H1 (cell line): ENCODE data around the gene NOL3. TPM values are rescaled to one million over a fixed set of nuclear protein-coding genes. Genes with fewer than 3 reads are reported as not detected.

Experiments used
- ATF2 ChIP-seq: IDR thresholded peaks from 2 replicates; pipeline ENCODE4 v1.6.1; 2012; ENCODE audit warnings: low read length, inconsistent platforms
- BRCA1 ChIP-seq: IDR thresholded peaks from 2 replicates; pipeline ENCODE4 v1.6.1; 2012; ENCODE audit warnings: low read depth, low read length, improper control_type of control experiment
- CREB1 ChIP-seq: IDR thresholded peaks from 2 replicates; pipeline ENCODE4 v1.6.1; 2012; ENCODE audit warnings: inconsistent platforms
- KDM1A ChIP-seq: fragments of 200-600, 300-600 bp; sonication (generic); IDR thresholded peaks from 2 replicates; pipeline ENCODE4 v1.7.1; 2016; ENCODE audit warnings: mild to moderate bottlenecking, low read length, borderline replicate concordance
- MAFK ChIP-seq: IDR thresholded peaks from 2 replicates; pipeline ENCODE4 v1.6.1; 2012; ENCODE audit warnings: low read depth, mild to moderate bottlenecking, improper control_type of control experiment, low read length
- SIX5 ChIP-seq: IDR thresholded peaks from 2 replicates; pipeline ENCODE4 v1.6.1; 2011; ENCODE audit warnings: mild to moderate bottlenecking, low read depth, low read length
- polyA plus RNA-seq, 7 experiments: library from polyadenylated mRNA; depleted of rRNA in 3 of 7; stranded (reverse) in 5 of 7; unstranded in 2 of 7; fragments of >200 nt in 5 of 7; fragments of 200-250 nt in 2 of 7; gene quantifications; 1 replicate in 5 of 7; 2 replicates in 1 of 7; 4 replicates in 1 of 7; pipeline versions ENCODE4 v1.2.1 to v1.2.3, GENCODE V29; 2011 to 2013; ENCODE audit warnings: missing spikeins in 2 of 7, mixed read lengths in 2 of 7
- total RNA-seq: library from RNA; stranded (reverse); fragmentation: NEBNext Ultra II Directional; extraction: Animal tissue kit (Norgen Biotek cat#: 25700); gene quantifications from 2 replicates; pipeline ENCODE4 v1.2.1, GENCODE V29; 2021

Gene NOL3
- total and polyA plus RNA-seq, 2 of the 8 experiments (the other 6 are each of a cell fraction or from before 2014, with no cell fraction given) = 2.2 to 4.6 TPM

- TF ChIP-seq ATF2 (no peak), KDM1A (no peak), BRCA1 (no peak), MAFK (no peak), SIX5 (no peak), CREB1 (no peak)
- TF ChIP-seq, all 59 proteins: peak for 0
Observed at GRCh38 chr16:67137605-67138004, 32.7 kb upstream of the NOL3 start (continued).
